Stimulated activated CD4-positive, alpha-beta T cell treated with anti-CD3 and anti-CD28 coated beads, Interleukin-15, amount 100 ng/mL, for 1 hour (primary cell): ENCODE data around the gene LIN37.
"Not testable (repeated sequence)": the region's sequence is repeated elsewhere in the genome, so short reads cannot be mapped to it uniquely, and the experiment has no call there.

Experiments used
- DNase-seq, 2 donors: peaks; one replicate each; pipeline ENCODE4 v3.0.0-alpha.2; 2020; ENCODE audit warnings: low read depth in 1 of 2, low spot score in 1 of 2

The LIN37 gene

DNA sequence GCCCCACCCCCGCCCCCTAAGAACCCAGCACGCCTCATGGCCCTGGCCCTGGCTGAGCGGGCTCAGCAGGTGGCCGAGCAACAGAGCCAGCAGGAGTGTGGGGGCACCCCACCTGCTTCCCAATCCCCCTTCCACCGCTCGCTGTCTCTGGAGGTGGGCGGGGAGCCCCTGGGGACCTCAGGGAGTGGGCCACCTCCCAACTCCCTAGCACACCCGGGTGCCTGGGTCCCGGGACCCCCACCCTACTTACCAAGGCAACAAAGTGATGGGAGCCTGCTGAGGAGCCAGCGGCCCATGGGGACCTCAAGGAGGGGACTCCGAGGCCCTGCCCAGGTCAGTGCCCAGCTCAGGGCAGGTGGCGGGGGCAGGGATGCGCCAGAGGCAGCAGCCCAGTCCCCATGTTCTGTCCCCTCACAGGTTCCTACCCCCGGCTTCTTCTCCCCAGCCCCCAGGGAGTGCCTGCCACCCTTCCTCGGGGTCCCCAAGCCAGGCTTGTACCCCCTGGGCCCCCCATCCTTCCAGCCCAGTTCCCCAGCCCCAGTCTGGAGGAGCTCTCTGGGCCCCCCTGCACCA is 38.9 kb downstream of the LIN37 start:
- no peak for DNase-seq

GRCh38 chr19:35788205-35788960 is 40.0 kb downstream of the LIN37 start:
- no peak for DNase-seq

- no peak for DNase-seq
These were observed 41.0 kb downstream of the LIN37 start for GRCh38 chr19:35789195-35789977.

DNA sequence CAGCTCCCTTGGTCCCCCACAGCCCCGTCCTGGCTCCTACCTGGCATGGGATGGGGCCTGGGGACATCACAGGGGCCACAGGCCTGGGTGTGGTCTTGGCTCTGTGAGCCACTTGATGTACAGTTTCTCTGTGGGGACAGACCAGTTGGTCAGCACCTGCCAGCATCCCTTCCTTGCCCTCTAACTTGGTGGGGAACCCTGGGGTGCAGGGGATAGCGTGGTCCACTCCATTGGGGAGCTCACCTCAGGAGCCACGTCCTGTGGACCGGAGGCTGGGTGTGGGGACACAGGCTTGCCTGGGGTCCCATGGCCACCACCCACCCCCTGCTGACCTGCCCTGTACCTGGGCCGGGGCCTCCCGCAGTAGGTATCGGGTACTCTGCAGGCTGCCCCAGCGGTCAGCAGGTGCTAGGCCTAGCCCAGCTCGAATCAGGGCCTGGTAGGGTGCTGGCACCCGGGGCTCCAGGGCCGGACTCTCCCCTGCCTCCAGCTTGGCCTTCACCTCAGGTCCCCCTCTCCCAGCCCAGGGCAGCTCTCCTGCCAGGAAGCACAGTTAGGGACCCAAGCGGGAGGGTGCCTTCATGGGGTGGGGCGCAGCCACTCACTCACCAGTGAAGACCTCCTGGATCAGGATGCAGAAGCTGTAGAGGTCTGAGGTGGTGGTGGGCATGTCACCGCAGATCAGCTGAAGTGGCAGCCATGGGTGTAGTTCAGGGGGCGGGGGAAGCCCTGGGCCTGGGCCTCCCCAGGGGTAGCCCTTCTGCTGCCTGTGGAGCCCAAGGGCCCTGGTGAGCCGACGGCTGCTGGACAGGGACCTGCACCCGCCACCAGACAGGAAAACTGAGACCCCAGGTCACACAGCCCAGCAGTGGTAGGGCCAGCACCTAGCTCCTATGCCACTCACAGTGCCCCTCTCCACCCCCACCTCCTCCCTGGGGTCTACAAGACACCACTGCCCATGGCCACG is 41.9 kb downstream of the LIN37 start:
- no peak for DNase-seq

DNA sequence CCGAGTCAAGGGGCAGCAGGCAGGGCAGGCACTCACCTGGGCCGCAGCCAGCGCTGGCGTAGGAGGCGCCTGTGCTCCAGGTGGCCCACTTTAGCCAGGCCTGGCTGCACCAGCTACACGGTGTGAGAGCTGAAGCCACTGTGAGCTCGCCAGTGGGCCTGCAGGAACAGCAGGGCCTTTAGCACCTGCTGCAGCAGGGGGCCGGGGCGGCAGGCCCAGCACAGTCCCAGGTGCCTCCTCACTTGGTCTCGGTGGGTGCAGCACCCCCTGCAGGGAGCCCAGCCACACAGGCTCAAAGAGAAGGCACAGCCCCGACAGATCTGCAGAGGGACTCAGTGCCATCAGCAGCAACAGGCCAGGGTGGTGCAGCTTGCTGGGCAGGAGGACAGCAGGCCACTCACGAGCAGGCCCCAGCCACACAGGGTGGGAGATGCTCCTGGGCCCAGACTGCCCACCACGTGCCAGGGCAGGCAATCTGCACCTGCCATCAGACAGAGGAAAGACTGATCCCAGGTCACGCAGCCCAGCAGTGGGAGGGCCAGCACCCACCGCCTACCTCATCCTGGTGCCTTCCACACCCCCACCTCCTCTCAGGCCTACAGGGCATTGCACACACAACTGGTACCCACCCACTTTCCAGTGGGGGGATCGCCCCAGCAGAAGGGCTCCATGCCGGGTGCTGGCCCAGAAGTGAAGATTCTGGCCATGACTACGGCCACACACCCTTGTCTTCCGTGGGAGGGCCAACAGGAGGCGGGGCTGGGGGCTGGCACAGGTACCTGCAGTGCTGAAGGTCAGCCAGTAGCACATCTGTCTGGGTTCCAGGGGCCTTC is 42.8 kb downstream of the LIN37 start:
- DNase-seq, result no peak

DNA sequence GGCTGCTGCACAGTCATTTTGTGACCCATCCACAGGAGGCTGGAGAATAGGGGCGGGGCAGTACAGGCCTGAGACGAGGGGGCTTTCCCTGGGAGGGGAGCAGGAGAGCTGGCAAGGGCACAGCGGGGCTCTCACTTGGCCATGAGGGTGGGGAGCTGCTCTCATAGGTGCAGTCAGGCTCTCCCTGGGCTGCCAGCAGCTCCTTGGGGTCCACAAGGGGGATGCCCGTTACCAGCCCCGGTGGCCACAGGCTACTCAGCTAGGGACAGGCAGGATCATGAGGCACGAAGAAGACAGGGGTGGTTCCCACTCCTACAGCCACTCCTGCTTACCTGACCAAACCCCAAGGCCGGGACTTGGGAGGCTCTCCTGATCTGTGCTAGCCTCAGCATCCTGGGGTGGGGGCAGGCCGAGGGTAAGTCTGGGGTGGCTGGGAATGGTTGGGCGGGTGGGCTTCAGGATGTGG is 43.5 kb downstream of the LIN37 start:
- DNase-seq, result no peak

GRCh38 chr19:35792312-35792711 is 43.9 kb downstream of the LIN37 start:
- no peak for DNase-seq

- no peak for DNase-seq
These were observed 44.5 kb downstream of the LIN37 start for GRCh38 chr19:35792888-35793287.

GRCh38 chr19:35793381-35794165 is 45.2 kb downstream of the LIN37 start:
- no peak for DNase-seq

DNA sequence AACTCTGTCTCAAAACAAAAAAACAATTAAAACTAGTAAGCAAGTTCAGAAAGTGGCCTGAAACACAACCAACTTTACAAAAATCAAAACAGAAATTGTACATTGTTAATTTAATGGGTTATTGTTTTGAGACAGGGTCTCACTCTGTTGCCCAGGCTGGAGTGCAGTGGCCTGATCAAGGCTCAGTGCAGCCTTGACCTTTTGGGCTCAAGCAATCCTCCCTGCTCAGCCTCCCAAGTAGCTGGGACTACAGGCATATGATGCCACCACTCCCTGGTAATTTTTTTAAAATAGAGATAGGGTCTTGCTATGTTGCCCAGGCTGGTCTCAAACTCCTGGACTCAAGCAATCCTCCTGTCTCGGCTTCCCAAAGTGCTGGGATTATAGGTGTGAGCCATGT is 47.2 kb downstream of the LIN37 start:
- DNase-seq, result not testable (repeated sequence)

GRCh38 chr19:35796645-35797542 is 48.5 kb downstream of the LIN37 start:
- DNase-seq, result no peak

- DNase-seq, result no peak
These were observed 49.3 kb downstream of the LIN37 start for GRCh38 chr19:35797663-35798062.

GRCh38 chr19:35801828-35802227 is 53.5 kb downstream of the LIN37 start:
- DNase-seq, result no peak
